ENCODE data around the gene IL20RA.

DNA sequence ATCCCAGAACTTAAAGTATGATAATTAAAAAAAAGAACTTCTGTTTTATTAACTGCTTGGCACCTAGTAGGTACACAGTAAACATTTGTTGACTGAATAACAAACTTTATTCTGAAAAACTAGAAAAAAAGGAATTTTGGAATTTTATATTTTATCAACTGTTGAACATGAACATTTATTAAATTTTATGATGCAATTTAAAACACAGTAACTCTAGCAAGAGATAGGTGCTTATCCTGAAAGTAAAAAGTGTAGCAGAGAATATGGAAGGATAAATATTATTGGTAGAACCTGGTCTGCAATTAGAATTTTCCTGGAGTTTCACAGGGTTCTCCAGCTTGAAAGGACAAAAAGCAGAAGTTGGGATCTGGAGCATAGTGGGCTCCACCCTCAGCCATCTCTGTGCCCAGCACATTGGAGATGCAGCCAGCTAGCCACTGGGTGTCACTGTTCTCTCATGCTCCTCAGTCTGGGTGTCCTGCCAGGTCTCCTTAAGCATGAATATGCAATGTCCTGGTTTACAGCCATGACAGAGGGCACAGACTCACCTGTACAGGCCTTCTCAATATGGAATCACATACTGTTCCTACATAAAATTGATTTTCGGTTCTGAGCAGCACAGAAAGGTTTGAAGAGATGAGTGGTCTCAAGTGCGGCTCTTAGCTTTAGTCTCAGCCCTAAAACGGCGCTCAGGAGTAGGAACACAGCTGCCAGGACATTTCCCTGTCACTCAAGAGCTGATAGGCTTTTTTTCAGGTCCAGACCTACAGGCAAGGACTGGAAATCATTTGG is 31.7 kb upstream of the IL20RA start:
- peak; percentile 67 to 76 for TF ChIP-seq CTCF (IDR thresholded peaks at IDR 0.05; ENCODE audit: extremely low read depth in 1 of 2, insufficient read depth in 1 of 2, low read depth in 1 of 2, low read length in 2 of 2)
- TF ChIP-seq EZH2 (IDR thresholded peaks at IDR 0.05; ENCODE audit: borderline replicate concordance, low read depth, low read length, severe bottlenecking), result no peak
- no peak for TF ChIP-seq POLR2A (IDR thresholded peaks at IDR 0.05; ENCODE audit: low read depth, low read length)
- TF ChIP-seq MAX (IDR thresholded peaks at IDR 0.05; ENCODE audit: insufficient read depth, insufficient read length), result no peak
- no peak for TF ChIP-seq MYC (IDR thresholded peaks at IDR 0.05; ENCODE audit: low read depth, low read length)

Data from endothelial cell of umbilical vein (primary cell).